ENCODE results near the gene PPIL4.
"Not testable (repeated sequence)": the region's sequence is repeated elsewhere in the genome, so short reads cannot be mapped to it uniquely, and the experiment has no call there.

Gene PPIL4

GRCh38 chr6:149483849-149484655, 61.8 kb downstream of the PPIL4 start:
- no peak for DNase-seq (ENCODE audit: low read depth in 2 of 2, low spot score in 1 of 2)

GRCh38 chr6:149483334-149483725, 62.5 kb downstream of the PPIL4 start:
- no peak for DNase-seq (ENCODE audit: low read depth in 2 of 2, low spot score in 1 of 2)

GRCh38 chr6:149482545-149483333, 63.1 kb downstream of the PPIL4 start:
- DNase-seq (ENCODE audit: low read depth in 2 of 2, low spot score in 1 of 2): no peak

GRCh38 chr6:149480502-149481280, 65.2 kb downstream of the PPIL4 start:
- DNase-seq (ENCODE audit: low read depth in 2 of 2, low spot score in 1 of 2): no peak

DNA sequence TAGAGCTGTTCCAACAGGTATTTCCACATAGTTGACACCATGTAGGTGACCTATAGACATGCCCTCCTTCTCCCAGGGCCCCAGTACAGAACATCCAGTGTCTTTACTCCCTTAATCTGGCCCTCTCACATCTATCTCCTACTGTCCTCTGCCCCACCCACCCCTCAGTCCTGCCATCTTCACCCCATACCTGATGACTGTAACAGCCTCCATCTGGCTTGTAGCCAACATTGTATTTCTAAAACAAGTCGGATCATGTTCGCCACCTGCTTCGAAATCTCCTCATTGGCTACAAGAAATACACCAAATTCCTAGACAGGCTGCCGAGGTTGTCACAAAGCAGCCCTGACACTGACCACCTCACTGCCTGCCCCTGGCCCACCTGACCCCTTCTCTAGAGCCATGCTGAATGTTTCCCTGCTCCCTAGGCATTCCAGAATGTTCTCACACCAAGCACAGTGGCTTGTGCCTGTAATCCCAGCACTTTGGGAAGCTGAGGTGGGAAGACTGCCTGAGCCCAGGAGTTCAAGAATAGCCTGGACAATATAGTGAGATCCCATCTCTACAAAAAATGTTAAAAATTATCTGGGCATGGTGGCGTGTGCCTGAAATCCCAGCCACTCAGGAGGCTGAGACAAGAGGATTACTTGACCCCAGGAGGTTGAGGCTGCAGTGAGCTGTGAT, 67.1 kb downstream of the PPIL4 start:
- DNase-seq (ENCODE audit: low read depth in 2 of 2, low spot score in 1 of 2): no peak

DNA sequence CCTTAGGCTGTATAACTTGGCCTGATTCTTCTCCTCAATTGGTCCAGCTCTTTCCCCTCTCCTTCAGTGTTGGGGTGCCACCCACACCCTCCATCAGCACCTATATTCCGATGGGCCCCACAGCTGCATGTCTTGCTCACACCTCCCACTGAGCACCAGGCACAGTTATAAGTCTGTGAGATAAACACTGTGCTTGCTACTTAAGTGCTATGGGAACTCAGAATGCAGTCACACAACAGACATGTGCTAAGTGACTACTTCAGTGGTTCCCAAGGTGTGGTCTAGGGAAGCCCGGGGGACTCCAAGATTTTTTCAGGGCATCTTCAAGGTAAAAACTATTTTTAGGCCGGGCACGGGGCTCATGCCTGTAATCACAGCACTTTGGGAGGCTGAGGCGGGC, 68.3 kb downstream of the PPIL4 start:
- DNase-seq (ENCODE audit: low read depth in 2 of 2, low spot score in 1 of 2): no peak

DNA sequence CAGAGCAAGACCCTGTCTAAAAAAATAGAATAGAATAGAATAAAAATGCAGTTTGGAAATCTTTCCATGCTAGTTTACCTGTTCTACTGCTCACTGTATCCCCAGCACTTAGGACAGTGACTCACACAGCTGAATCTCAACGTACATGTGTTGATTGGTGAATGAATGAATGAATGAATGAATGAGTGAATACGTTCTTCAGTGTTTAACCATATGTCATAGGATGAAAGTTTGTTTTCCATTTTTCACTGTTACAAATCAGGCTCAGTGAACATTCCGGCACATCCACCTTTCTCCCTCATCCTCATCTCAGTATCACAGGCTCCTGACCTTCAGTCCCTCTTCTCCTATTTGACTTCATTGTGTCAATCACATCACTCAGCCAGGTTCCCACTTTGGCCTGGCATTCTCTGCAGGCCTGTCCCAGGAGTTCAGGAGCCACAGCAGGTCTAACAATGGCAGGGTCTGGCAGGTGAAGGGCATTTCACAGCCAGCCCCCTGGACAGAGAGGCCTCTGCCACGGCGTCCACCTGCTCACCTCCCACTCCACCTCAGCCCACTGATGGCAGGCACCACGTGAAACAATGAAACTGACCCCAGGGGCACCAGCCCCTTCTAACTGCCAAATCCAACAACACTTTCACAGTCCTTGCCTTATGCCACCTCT, 68.9 kb downstream of the PPIL4 start:
- no peak for DNase-seq (ENCODE audit: low read depth in 2 of 2, low spot score in 1 of 2)

DNA sequence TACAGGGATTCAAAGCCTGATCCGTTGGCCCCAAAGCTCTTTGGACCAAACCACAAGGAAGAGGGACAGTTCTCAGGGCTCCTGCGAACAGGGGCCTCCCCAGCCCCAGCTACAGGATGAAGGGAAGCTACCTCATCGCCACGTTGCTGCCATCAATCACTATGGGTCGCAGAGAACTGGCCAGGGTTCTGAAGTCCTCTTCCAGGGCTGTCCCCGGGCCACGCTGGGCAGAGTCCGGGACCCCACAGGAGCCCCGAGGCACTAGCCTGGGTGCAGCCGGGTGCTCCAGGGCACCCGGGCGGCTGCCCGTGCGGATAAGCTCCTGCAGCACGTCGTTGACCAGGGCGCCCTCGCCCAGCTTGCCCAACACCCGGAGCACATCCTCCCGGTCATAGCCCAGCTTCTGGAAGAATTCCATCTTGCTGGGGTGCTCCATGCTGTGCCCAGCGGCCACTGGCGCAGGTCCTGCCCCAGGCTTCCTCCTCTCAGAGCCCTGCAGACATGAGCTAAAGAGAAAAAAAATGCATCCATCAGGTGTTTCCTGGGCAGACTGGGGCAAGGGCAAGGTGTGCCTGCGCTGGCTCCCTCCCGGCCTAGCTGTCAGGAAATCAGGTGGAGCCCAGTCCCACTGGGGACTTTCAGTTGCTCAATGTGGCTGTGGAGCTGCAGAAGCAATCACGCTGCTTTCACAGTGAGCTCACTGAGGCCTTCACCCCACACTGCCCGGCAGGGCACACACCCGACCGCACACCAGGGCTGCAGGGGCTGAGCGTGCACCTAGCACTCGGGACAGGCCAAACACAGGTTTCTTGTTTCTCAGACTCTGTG, 71.5 kb downstream of the PPIL4 start:
- DNase-seq (ENCODE audit: low read depth in 2 of 2, low spot score in 1 of 2): no peak

- DNase-seq (ENCODE audit: low read depth in 2 of 2, low spot score in 1 of 2): no peak
Measured at GRCh38 chr6:149473080-149474052, 72.5 kb downstream of the PPIL4 start.

- DNase-seq (ENCODE audit: low read depth in 2 of 2, low spot score in 1 of 2): no peak
Measured at GRCh38 chr6:149472241-149472640, 73.6 kb downstream of the PPIL4 start.

DNA sequence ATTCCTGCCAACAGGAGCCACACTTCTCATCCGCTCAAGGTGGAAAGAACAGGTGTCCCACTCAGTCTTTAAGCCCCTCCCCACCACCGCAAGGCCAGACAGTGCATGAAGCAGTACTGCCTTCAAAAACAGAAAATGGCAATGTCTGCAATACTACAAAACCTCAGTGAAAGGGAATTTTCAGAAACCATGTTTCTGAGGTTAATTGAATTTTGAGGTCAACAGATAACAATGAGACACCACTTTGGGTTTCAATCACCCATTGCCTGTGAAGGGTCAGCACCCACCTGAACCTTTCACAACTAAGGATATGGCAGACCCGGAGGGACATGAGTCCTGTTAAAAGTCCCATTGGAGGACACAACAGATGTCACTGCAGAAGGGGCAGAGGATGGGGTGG, 74.0 kb downstream of the PPIL4 start:
- no peak for DNase-seq (ENCODE audit: low read depth in 2 of 2, low spot score in 1 of 2)

DNA sequence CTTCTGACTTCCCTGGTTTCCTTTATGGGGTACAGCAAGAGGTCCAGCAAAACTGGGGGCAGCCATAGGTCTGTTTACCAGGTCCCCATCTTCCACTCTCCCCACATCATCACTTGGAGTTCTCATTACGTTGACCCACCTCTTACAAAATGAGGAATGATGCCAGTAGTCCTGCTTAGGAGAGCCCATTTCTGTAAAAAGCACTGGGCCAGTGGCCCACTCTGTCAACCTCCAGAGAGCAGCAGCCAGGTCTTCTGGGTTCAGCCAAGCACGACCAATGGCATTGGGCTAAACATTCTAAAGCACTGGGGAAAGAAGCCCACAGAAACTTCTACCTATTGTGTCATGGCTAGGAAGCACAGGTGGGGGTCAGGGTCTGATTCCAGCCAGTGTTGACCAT, 74.9 kb downstream of the PPIL4 start:
- DNase-seq (ENCODE audit: low read depth in 2 of 2, low spot score in 1 of 2): no peak

- DNase-seq (ENCODE audit: low read depth in 2 of 2, low spot score in 1 of 2): no peak
Measured at GRCh38 chr6:149468179-149468578, 77.7 kb downstream of the PPIL4 start.

DNA sequence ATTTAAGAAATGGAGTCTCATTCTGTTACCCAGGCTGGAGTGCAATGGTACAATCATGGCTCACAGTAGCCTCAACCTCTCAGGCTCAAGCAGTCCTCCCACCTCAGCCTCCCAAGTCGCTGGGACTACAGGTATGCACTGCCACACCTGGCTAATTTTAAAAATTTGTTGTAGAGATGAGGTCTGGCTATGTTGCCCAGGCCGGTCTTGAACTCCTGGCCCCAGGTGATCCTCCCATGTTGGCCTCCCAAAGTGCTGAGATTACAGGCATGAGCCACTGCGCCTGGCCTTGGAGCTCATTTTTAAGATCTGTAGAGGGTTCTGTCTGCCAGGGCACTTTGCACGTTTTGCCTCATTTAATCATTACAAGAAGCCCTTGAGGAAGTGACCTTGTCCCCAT, 78.6 kb downstream of the PPIL4 start:
- no peak for DNase-seq (ENCODE audit: low read depth in 2 of 2, low spot score in 1 of 2)

DNA sequence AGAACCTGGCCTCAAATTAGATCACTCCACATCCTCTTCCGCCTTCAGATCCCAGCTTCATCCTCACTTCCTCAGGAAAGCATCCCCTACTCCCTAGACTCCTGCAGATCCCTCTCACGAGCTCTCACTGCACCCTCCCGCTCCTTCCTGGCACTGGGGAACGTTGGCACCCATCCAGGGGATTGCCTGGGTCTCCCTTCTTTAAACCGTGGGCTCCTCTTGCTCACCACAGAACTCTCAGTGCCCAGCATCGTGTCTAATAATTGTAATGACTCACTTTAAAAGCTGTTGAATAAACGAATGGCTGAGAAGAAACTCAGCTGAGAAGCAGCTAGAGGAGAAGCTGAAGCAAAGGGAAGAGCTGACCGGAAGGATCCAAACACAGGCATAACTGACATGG, 81.4 kb downstream of the PPIL4 start:
- DNase-seq (ENCODE audit: low read depth in 2 of 2, low spot score in 1 of 2): no peak

DNA sequence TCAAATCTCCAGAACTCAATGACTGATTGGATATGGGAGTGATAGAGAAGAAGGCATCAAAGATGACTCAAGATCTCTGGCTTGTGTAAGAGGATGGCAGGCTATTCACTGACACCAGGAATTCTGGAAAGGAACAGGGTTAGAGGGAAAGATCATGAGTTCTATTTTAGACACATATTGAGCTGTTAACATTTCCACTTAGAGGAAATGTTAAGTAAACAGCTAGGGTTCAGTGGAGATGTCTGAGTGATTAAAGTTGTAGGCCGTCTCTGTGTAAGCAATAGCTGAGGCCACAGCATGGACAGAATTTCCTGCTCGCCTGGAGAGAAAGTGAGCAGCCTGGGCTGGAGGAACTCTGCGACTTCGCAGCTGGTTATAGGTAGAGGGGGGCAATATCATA, 82.1 kb downstream of the PPIL4 start:
- DNase-seq (ENCODE audit: low read depth in 2 of 2, low spot score in 1 of 2): no peak

- not testable (repeated sequence) for DNase-seq (ENCODE audit: low read depth in 2 of 2, low spot score in 1 of 2)
Measured at GRCh38 chr6:149462712-149463111, 83.1 kb downstream of the PPIL4 start.

DNA sequence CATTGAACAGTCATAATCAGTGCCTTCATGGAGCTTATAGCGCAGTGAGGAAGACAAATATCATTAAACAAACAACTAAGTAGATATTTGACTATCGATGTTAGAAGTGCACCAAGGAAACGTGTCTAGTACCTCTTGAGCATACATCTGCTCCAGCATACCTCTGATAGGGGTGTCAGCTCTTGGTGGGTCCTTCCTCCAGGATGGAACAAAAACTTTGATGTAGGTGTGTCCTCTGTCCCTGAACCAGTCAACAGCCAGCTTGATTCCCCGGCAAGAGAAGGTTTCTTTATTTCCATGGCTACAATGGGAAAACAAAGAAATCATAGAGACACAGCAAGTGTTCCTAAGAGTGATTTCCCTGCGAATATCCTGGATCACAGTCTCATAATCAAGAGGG, 84.2 kb downstream of the PPIL4 start:
- DNase-seq (ENCODE audit: low read depth in 2 of 2, low spot score in 1 of 2): no peak

DNA sequence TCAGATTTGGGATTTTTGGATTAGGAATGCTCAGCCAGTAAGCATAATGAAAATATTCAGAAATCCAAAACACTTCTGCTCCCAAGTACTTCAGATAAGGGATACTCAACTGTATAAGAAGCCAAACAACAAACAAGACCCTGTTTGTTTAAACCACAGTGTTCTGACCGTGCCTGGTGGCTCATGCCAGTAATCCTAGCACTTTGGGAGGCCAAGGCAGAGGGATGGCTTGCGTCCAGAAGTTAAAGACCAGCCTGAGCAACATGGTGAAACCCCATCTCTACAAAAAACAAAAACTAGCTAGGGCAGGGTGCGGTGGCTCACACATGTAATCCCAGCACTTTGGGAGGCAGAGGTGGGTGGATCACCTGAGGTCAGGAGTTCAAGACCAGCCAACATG, 85.6 kb downstream of the PPIL4 start:
- not testable (repeated sequence) for DNase-seq (ENCODE audit: low read depth in 2 of 2, low spot score in 1 of 2)

Measured in stimulated activated CD8-positive, alpha-beta memory T cell treated with anti-CD3 and anti-CD28 coated beads, Interleukin-4, amount 100 ng/mL, for 4 hours (primary cell).